22Rv1 (cell line): Measurements from ENCODE around the gene KLF3.

ENCODE experiments used
- H3K27ac ChIP-seq: fragments of 450-650 bp; 2 replicates; pipeline ENCODE4 v1.5.1; 2017
- ZFX ChIP-seq: fragments of 450-650 bp; IDR thresholded peaks from 2 replicates; pipeline ENCODE4 v1.6.1; 2017; ENCODE audit warnings: antibody characterized with exemption, borderline replicate concordance
- TF ChIP-seq, protein P1 (sequence below): fragments of 450-650 bp; IDR thresholded peaks from 2 replicates; pipeline ENCODE4 v1.5.1; 2017; ENCODE audit warnings: mild to moderate bottlenecking

KLF3 gene

DNA sequence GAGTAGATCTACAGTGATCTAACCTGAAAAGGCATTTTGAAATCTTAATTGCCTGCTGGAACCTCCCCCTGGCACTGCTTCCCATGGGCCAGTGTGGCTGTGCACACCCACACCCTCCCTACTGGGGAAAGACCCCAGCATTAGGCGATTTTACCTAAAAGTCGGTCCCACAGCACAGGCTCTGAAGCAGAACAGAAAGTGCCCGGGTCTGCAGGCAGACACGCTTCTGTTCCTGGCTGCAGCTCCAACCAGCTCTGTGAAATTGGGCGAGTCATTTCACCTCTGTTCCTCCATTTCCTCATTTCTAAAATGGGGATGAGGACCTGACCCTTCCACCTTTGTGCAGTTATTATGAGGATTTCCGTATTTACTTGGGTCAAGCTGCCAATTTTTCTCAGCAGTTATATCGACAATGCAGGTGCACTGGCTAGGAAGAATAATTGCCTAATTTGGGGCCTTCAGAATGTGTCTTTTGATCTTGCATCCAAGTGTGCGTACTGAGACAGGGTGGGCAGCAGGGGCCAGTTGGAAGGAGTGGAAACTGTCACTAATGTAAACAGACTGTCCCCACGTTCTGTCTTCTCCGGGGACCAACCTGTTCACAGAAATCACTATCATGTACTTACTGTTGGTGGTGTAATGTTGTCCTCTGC lies 7.1 kb downstream of the KLF3 start:
- TF ChIP-seq, protein P1, sequence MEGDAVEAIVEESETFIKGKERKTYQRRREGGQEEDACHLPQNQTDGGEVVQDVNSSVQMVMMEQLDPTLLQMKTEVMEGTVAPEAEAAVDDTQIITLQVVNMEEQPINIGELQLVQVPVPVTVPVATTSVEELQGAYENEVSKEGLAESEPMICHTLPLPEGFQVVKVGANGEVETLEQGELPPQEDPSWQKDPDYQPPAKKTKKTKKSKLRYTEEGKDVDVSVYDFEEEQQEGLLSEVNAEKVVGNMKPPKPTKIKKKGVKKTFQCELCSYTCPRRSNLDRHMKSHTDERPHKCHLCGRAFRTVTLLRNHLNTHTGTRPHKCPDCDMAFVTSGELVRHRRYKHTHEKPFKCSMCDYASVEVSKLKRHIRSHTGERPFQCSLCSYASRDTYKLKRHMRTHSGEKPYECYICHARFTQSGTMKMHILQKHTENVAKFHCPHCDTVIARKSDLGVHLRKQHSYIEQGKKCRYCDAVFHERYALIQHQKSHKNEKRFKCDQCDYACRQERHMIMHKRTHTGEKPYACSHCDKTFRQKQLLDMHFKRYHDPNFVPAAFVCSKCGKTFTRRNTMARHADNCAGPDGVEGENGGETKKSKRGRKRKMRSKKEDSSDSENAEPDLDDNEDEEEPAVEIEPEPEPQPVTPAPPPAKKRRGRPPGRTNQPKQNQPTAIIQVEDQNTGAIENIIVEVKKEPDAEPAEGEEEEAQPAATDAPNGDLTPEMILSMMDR = no peak
- TF ChIP-seq ZFX = no peak
- peak overlapping the region; percentile 92 for H3K27ac ChIP-seq

DNA sequence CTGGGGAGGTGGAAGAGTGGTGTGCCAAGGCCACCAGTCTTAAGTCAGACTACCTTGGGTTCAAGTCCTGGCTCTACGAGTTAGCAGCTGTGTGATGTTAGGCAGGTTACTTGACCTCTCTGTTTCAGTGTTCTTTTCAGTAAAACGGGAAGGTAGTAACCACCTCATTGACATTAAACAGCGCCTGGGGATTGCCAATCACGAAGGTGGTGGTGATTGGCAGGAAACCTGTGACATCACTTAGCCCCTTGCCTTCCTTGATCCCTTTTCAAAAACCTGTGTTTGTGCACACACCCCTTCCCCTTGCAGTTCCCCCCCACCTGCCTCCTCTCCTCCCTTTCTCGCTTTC lies 7.6 kb downstream of the KLF3 start:
- TF ChIP-seq, protein P1 = no peak
- TF ChIP-seq ZFX = no peak
- H3K27ac ChIP-seq = peak overlapping the region; percentile 92

DNA sequence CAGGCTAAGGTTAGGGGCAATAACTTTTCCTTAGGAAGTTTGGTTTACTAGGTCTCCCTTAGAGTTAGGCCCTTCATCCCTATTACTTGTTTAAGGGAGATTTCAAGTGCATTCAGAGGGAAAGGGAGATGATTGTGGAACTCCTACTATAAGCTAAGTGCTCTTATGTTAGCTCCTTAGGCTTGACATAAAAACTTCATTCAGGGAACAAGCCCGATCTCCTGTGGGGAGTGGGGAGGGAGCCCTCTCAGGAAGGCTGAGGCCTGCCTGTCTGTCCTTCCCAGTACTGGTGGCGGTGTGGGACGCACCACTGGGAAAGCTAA lies 8.0 kb downstream of the KLF3 start:
- H3K27ac ChIP-seq = peak overlapping the region; percentile 92
- TF ChIP-seq, protein P1 = no peak
- no peak for TF ChIP-seq ZFX

DNA sequence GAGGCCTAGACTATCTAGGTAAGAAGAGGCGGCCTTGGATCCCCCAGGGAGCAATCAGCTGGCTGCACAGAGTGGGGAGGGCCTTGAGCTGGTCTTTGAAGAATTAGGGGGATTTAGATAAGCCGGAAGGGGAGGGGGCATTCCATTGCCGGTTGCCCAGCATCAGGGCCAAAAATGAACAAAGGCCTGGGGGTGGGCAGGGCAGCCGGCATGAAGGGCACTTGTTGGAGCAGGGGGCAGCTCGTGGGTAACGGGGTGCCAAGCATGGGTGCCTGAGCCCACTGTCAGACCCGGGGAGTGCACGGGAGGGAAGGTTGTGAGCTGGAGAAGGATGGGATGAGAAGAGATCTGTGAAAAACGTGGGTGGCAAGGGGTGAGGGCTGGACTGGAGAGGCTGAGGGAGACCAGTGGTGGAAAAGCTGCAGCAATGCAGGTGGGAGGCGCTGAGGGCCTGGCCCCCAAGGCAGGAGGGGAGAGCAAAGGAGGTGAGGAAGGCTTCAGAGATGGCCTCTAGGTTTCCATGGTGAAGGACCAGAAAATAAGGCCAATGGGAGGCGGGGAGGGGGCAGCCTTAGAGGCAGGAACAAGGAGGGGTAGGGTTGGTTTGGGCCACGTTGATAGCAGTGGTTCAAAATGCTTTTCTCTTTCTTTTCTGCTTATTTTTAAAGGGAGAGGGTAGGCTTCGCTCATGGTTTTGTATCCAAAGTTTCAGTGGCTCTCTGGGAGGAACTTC lies 8.6 kb downstream of the KLF3 start:
- peak overlapping the region; percentile 92 for H3K27ac ChIP-seq
- TF ChIP-seq, protein P1 = no peak
- TF ChIP-seq ZFX = no peak

DNA sequence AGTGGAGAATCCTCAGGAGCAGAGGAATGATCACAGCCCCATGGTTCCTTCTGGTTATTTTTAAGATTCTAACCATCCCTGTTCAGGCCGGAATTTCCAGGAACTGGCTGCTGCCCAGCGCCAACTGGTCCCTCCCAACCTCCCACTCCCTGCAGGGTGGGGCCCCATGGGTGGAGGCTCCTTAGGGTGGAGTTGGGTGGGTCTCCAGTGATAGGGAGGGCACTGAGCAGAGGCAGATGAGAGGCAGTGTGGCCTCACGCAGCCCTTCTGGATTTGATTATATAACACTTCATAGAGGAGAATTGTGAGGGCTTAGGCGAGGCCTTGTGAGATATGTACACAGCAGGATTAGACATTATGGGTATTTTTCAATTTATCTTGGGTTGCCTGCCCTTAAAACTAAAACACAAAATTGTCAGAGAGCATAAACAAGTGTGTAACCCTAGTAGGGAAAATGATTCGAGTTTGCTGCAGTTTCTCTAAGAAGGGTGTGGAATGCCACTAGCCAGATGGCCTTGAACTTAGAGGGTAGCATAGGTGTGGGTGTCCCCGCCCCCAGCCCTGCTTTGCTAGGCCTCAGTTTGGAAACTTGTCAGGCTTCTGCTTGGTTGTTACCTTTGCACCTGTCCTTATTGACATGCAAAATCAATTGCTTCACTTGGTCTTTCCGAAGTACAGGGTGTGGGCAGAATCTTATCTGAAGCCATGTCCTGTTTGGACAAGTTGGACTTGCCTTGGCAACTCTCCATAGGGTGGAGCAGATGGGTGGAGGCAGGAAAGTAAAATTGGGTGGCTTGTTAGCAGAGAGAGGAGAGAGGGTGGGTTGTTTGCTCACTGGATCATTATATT lies 9.4 kb downstream of the KLF3 start:
- no peak for TF ChIP-seq ZFX
- TF ChIP-seq, protein P1 = no peak
- peak overlapping the region; percentile 92 for H3K27ac ChIP-seq

DNA sequence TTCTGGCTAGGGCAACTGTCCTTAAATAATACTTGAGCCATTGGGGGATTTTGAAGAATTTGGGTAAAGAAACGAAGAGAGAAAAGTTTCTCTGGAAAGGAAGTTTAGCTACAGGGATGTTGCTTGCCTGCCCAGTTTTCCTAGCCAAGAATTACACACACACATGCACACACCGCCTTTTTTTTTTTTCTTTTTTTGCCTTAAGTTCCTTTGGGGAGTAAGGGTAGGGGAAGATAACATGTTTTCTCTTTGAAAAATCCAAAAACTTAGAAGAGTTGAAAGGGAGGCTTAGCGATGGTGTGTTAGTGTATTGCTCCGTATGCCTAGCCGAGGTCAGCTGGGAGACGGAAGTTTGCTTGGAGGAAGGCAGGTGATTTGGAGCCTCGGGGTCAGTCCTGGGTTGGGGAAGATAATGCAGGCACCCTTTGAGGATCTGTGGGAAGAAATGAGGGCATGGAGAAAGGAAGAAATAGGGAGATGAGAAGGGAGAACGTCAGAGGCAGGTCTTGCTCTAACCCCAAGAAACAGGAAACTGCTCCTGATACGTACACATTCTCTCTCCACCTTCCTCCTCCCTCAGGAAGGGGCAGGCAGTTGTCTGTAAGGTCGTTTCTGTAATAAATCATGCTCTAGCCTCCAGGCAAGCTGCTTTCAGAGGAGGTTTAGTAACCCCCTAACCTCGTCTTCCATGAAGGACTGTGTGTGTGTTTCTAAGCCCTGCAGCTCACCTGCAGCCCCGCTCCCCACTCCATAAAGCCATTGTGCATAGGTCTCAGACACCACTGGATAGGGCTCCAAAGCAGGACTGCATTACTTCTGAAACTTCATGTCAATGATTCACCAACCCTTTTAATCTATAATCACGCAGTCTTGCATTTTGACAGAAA lies 10.5 kb downstream of the KLF3 start:
- TF ChIP-seq ZFX = no peak
- TF ChIP-seq, protein P1 = no peak
- peak overlapping the region; percentile 92 for H3K27ac ChIP-seq
